MG63 (cell line): ENCODE results near the gene NPEPPS. TPM values are rescaled to one million over a fixed set of nuclear protein-coding genes. Genes with fewer than 3 reads are reported as not detected.

ENCODE experiments used
- DNase-seq: peaks from one replicate; pipeline ENCODE4 v3.0.0-alpha.2; 2020
- H3K27me3 ChIP-seq: fragments of 250-450 bp; sonication (Bioruptor Pico); 2 replicates; pipeline ENCODE4 v1.5.1; 2020; ENCODE audit warnings: mild to moderate bottlenecking, moderate library complexity
- H3K36me3 ChIP-seq: fragments of 250-450 bp; sonication (Bioruptor Pico); 2 replicates; pipeline ENCODE4 v1.5.1; 2020; ENCODE audit warnings: mild to moderate bottlenecking, moderate library complexity
- H3K4me3 ChIP-seq: fragments of 250-450 bp; sonication (Bioruptor Pico); 2 replicates; pipeline ENCODE4 v1.5.1; 2020; ENCODE audit warnings: mild to moderate bottlenecking, moderate library complexity
- H3K9me3 ChIP-seq: fragments of 250-450 bp; sonication (Bioruptor Pico); 2 replicates; pipeline ENCODE4 v1.5.1; 2020; ENCODE audit warnings: mild to moderate bottlenecking, moderate library complexity
- total RNA-seq: library from RNA; depleted of rRNA; stranded (reverse); fragments of >200 nt; shearing (Covaris generic); gene quantifications from 2 replicates; pipeline ENCODE4 v1.2.3, GENCODE V29; 2014; ENCODE audit warnings: low replicate concordance

NPEPPS gene
- total RNA-seq, 1 experiment from 2014 or later, result 50.4 TPM

- no peaks in the 10 kb centered on the region for H3K9me3 ChIP-seq
- no peak overlapping the region for H3K4me3 ChIP-seq
- no peaks in the 10 kb centered on the region for H3K27me3 ChIP-seq
- H3K36me3 ChIP-seq, result peaks cover 74% of the 10 kb centered on the region
- DNase-seq, result no peak
Measured at GRCh38 chr17:47615766-47616424, 85.0 kb downstream of the NPEPPS start.

- DNase-seq, result no peak
- Histone ChIP-seq H3K9me3 (no peaks in the 10 kb centered on the region), H3K27me3 (no peaks in the 10 kb centered on the region), H3K36me3 (peaks cover 79% of the 10 kb centered on the region), H3K4me3 (no peak overlapping the region)
Measured at GRCh38 chr17:47618410-47618809, 87.5 kb downstream of the NPEPPS start.

- Histone ChIP-seq H3K27me3 (no peaks in the 10 kb centered on the region), H3K36me3 (peaks cover 84% of the 10 kb centered on the region), H3K4me3 (no peak overlapping the region), H3K9me3 (no peaks in the 10 kb centered on the region)
- DNase-seq, result no peak
Measured at GRCh38 chr17:47620503-47621245, 89.8 kb downstream of the NPEPPS start.

GRCh38 chr17:47621293-47622179 lies 90.6 kb downstream of the NPEPPS start:
- DNase-seq, result peak; percentile 17
- H3K9me3 ChIP-seq, result no peaks in the 10 kb centered on the region
- H3K4me3 ChIP-seq, result no peak overlapping the region
- H3K36me3 ChIP-seq, result peaks cover 77% of the 10 kb centered on the region
- H3K27me3 ChIP-seq, result no peaks in the 10 kb centered on the region

GRCh38 chr17:47622180-47622549 lies 91.3 kb downstream of the NPEPPS start:
- H3K36me3 ChIP-seq, result peaks cover 73% of the 10 kb centered on the region
- no peaks in the 10 kb centered on the region for H3K9me3 ChIP-seq
- no peaks in the 10 kb centered on the region for H3K27me3 ChIP-seq
- no peak for DNase-seq
- H3K4me3 ChIP-seq, result no peak overlapping the region

- no peak for DNase-seq
Measured at GRCh38 chr17:47624727-47625068, 93.8 kb downstream of the NPEPPS start.

GRCh38 chr17:47628014-47628566 lies 97.2 kb downstream of the NPEPPS start:
- Histone ChIP-seq H3K9me3 (no peaks in the 10 kb centered on the region), H3K4me3 (no peak overlapping the region), H3K27me3 (no peaks in the 10 kb centered on the region), H3K36me3 (peaks cover 20% of the 10 kb centered on the region)
- no peak for DNase-seq

More at GRCh38 chr17:47624727-47625068, 93.8 kb downstream of the NPEPPS start:
- Histone ChIP-seq H3K36me3 (peaks cover 51% of the 10 kb centered on the region), H3K4me3 (no peak overlapping the region), H3K27me3 (no peaks in the 10 kb centered on the region), H3K9me3 (no peaks in the 10 kb centered on the region)

- Histone ChIP-seq H3K27me3 (no peaks in the 10 kb centered on the region), H3K9me3 (no peaks in the 10 kb centered on the region), H3K4me3 (no peak overlapping the region), H3K36me3 (peaks cover 6% of the 10 kb centered on the region)
- DNase-seq, result no peak
Measured at GRCh38 chr17:47629826-47630225, 98.9 kb downstream of the NPEPPS start.

GRCh38 chr17:47630614-47631013 lies 99.7 kb downstream of the NPEPPS start:
- Histone ChIP-seq H3K36me3 (no peaks in the 10 kb centered on the region), H3K9me3 (no peaks in the 10 kb centered on the region), H3K27me3 (no peaks in the 10 kb centered on the region), H3K4me3 (no peak overlapping the region)
- DNase-seq, result no peak

GRCh38 chr17:47632991-47633390 lies 102.1 kb downstream of the NPEPPS start:
- H3K4me3 ChIP-seq, result no peak overlapping the region

GRCh38 chr17:47633996-47634395 lies 103.1 kb downstream of the NPEPPS start:
- Histone ChIP-seq H3K4me3 (no peak overlapping the region), H3K36me3 (no peaks in the 10 kb centered on the region), H3K27me3 (no peaks in the 10 kb centered on the region), H3K9me3 (no peaks in the 10 kb centered on the region)
- DNase-seq, result no peak

More at GRCh38 chr17:47632991-47633390, 102.1 kb downstream of the NPEPPS start:
- Histone ChIP-seq H3K9me3 (no peaks in the 10 kb centered on the region), H3K27me3 (no peaks in the 10 kb centered on the region), H3K36me3 (no peaks in the 10 kb centered on the region)
- no peak for DNase-seq

GRCh38 chr17:47634870-47635269 lies 104.0 kb downstream of the NPEPPS start:
- no peaks in the 10 kb centered on the region for H3K9me3 ChIP-seq
- no peaks in the 10 kb centered on the region for H3K27me3 ChIP-seq
- no peak overlapping the region for H3K4me3 ChIP-seq
- no peaks in the 10 kb centered on the region for H3K36me3 ChIP-seq
- no peak for DNase-seq

- no peaks in the 10 kb centered on the region for H3K9me3 ChIP-seq
- no peak overlapping the region for H3K4me3 ChIP-seq
- DNase-seq, result no peak
- no peaks in the 10 kb centered on the region for H3K27me3 ChIP-seq
- no peaks in the 10 kb centered on the region for H3K36me3 ChIP-seq
Measured at GRCh38 chr17:47635734-47636133, 104.8 kb downstream of the NPEPPS start.

- H3K4me3 ChIP-seq, result no peak overlapping the region
- H3K27me3 ChIP-seq, result no peaks in the 10 kb centered on the region
- no peak for DNase-seq
- no peaks in the 10 kb centered on the region for H3K9me3 ChIP-seq
- no peaks in the 10 kb centered on the region for H3K36me3 ChIP-seq
Measured at GRCh38 chr17:47636273-47637030, 105.5 kb downstream of the NPEPPS start.

- H3K9me3 ChIP-seq, result no peaks in the 10 kb centered on the region
- no peak for DNase-seq
- H3K4me3 ChIP-seq, result no peak overlapping the region
- no peaks in the 10 kb centered on the region for H3K36me3 ChIP-seq
- no peaks in the 10 kb centered on the region for H3K27me3 ChIP-seq
Measured at GRCh38 chr17:47638903-47639302, 108.0 kb downstream of the NPEPPS start.

- no peaks in the 10 kb centered on the region for H3K9me3 ChIP-seq
- no peaks in the 10 kb centered on the region for H3K36me3 ChIP-seq
- H3K4me3 ChIP-seq, result no peak overlapping the region
- no peaks in the 10 kb centered on the region for H3K27me3 ChIP-seq
- no peak for DNase-seq
Measured at GRCh38 chr17:47640076-47640475, 109.2 kb downstream of the NPEPPS start.
